NK-92 (cell line): Measurements from ENCODE around the gene COL12A1.

Experiments
- DNase-seq: peaks from one replicate; lab custom pipeline; 2025; ENCODE audit not compliant: unreplicated experiment; lab: John Stamatoyannopoulos, UW

COL12A1 gene

GRCh38 chr6:75180864-75181263 is 25.0 kb downstream of the COL12A1 start:
- no peak for DNase-seq

DNA sequence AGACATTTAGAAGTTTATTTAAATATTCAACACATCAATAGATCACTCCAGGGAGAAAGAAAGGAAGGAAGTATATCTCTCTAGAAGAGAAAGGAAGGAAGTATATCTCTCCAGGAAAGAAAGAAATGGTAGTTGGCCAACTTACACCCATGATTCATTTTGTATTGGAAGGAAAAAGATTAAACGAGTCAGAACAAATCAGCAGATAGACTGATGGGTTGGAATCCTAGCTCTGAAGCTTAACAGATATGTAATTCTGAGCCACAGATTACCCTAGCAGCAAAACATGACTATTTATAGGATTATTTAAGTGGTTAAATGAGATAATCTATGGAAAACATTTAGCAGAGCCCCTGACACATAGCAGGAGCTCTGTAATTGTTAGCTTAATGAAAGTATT is 27.1 kb downstream of the COL12A1 start:
- no peak for DNase-seq

GRCh38 chr6:75176076-75176582 is 29.7 kb downstream of the COL12A1 start:
- no peak for DNase-seq

- no peak for DNase-seq
Measured at GRCh38 chr6:75171986-75172385, 33.9 kb downstream of the COL12A1 start.

GRCh38 chr6:75171567-75171966 is 34.3 kb downstream of the COL12A1 start:
- DNase-seq = no peak

- no peak for DNase-seq
Measured at GRCh38 chr6:75170691-75171560, 34.9 kb downstream of the COL12A1 start.

DNA sequence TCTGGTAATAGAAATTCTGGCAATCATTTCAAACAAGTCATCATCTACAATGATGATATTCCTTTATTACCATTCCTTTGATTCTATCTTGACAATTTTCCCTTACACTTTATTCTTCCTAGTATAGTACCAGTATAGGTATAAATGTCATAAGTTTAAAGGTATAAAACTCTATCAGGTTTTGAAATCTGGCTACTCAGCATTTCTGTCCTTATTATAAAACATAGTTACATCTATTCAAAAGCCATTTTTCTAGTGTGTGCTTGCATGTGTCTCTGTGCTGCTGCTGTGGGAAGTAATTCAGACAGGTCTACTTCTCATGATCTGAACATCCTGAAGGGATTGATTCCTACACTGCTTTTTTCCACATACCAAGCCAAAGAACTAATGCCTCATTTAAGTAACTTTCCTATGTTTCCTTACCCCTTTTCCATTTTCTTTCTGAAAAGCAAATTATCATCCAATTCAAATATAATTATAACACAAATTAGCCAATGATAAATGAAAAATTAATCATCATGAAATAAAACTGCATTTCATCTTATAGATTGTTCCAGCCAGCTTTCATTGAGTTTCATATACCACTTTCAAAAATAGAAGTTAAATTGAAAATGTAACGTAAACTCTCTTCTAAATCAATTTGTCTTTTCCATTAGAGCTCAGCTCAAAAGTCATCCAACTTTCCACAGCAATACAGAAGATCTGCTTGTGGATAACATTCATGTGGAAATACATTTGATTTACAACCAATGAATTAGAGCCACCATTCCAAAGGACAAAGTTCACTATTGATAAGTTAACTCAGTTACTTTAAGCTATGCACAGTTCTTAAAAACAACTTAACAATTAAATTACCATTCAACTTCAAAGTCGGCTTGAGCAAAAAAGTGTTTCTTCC is 35.9 kb downstream of the COL12A1 start:
- no peak for DNase-seq

DNA sequence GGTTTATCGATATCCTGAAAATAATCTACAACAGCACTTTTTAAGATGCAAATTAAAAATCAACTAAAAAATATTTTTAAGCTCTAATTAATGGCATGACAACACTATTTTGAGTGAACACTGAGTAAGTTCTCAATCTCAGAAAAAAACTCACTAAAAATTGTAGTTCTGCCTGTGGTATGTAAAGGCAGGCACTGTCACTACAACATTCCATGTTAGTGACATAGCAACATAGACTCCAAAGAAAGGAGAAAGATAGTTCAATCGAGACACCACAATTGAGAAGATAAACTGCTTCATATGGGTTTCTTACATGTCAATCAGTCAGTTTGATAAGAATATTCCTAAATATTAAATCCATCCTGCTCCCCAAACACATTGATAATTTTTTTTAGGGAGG is 38.0 kb downstream of the COL12A1 start:
- DNase-seq = no peak

GRCh38 chr6:75167325-75167724 is 38.5 kb downstream of the COL12A1 start:
- DNase-seq = no peak

DNA sequence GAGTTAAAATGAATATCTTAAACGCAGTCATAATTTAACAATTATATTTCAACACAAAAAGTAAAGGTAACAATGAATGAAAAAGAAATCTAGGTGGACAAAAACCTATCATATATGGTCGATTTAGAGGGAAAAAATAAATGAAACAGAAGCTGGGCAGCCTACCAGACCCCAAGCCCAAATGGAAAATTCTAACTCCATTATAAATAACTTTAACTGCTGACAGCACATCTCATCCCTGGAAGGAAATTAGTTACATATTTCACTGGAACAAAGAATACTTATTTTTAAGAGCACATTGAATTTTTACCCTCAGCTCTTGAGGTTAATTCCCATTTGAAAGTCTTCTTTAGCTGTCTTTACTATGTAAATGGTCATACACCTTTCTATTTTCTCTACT is 39.1 kb downstream of the COL12A1 start:
- no peak for DNase-seq

GRCh38 chr6:75166236-75166635 is 39.6 kb downstream of the COL12A1 start:
- no peak for DNase-seq

DNA sequence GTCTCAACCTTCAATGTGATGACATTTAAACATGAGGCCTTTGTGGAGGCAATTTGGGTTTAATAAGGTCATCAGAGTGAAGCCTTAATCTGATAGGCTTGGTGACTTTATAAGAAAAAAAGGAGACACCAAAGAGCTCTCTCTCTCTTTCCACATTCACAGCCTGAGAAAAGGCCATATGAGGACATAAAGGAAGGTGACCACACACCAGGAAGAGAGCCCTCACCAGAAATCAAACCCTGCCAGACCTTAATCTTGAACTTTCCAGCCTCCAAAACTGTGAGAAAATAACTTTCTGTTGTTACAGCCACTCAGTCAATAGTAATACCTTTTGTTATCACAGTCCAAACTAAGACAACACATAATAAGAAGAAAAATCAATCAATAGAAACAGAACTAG is 47.7 kb downstream of the COL12A1 start:
- no peak for DNase-seq

GRCh38 chr6:75157336-75157735 is 48.5 kb downstream of the COL12A1 start:
- DNase-seq = no peak

DNA sequence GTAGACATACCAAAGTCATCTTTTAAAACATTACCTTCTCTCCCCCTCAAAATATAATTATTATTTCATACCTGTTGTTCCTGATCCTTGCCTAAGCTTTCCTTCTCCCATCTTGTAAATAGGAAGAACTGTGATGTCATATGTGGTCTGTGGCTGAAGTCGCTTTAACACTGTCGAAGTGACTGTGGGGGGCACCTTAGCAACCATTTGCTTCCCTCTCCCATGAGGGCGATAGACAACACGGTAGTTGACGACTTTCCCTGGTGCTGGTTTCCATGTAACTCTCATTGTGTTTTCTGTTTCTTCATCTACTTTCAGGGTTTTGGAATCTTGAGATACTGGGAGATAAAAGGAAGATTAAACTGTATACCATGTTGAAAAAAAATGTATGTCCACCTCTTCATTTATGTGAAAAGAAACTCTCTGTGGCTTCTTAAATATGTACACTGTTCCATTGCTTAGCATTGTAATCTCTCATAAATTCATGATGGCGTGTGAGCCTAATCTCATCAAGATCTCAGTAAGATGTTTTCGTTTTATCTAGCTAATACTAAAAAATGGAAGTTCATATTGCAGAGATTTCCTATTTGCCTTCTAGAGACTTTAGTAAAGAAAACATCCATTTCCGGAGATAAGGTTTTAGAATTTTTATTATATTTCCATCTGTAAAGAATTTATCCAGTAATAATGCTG is 49.5 kb downstream of the COL12A1 start:
- no peak for DNase-seq

- no peak for DNase-seq
Measured at GRCh38 chr6:75155631-75156030, 50.2 kb downstream of the COL12A1 start.

DNA sequence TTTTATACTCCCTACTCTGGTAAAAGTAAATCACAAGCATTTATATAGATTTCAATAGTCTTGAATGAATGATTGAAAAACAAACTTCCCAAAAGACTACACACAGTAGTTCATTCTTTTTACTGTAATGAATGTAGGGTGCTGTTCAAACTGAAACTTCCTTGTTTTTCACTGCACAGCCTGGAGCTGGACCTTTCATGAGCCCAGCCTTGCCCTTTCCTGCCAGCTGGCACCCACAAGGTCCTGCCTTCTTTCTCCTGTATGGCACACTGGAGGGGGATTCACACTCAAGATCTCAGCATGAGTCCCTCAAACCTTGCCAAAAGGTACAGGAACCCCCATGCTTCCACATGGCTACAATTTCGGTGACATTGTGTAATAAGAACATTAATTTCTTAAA is 50.9 kb downstream of the COL12A1 start:
- DNase-seq = no peak

DNA sequence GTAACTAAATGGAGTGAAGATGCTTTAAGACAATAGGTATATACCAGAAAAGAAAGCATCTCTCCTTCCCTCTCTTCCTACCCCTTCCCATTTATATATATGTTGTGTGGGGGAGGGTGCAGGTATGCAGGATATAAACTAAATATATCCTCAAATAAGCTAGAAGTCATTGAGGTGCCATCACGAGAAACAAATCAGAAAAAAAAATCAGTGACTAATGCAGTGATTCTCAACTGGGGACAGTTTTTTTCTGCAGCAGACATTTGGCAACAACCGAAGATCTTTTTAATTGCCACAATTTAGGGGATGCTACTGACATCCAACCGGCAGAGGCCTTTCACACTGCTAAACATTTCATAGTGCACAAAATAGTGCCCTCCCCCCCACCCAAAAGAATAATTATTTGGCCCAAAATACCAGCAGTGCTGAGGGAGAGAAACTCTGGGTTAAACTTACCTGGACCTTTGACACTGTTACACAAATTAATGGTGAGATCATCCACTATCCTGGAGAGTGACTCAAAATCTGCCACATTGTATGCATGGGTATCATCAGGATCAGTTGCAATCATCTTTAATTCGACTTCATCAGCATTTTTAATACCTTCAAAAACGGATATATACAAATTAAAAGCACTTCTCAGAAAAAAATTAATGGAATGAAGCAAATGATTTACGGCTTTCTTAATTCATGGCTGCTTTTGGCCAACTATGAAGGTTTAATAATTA is 55.0 kb downstream of the COL12A1 start:
- no peak for DNase-seq

- DNase-seq = no peak
Measured at GRCh38 chr6:75149696-75150095, 56.2 kb downstream of the COL12A1 start.

DNA sequence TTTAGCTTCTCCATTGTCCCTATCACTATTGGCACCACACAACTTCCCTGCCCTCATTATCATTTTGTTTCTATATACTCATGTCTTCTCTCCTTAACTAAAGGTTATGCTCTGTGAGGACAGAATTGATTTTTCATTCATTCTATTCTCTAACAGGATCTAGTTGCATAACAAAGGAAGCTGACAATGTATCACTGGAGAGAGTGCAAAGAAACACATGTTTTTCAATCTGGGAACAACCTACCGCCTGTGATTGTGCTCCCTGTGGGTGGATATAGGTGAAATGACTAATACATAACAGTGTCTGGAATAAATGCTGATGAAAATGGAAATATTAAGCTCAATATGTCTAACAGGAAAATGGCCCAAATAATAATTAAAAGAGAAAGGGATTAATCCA is 56.6 kb downstream of the COL12A1 start:
- DNase-seq = no peak

DNA sequence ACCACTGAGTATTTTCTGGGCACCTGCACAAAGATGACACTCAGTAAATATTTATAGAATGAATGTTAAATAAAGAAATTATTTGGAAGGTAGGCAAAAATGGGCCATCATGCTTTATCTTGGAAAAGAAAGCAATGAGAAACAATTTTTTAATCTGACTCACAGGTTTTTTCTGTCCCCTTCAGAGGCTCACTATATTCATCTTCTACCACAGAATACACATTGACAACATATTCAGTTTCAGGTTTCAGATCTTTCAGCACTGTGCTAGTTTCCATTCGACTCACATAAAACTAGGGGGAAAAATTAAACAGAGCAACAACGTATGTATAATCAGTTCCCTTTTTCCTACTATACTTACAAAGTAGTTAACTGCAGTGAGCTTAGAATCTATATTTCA is 58.3 kb downstream of the COL12A1 start:
- DNase-seq = no peak

GRCh38 chr6:75145976-75146375 is 59.9 kb downstream of the COL12A1 start:
- DNase-seq = no peak
